ENCODE data around the gene SP100. TPM values are rescaled to one million over a fixed set of nuclear protein-coding genes. Genes with fewer than 3 reads are reported as not detected.

The SP100 gene
- total and polyA plus RNA-seq, 8 donors = 24.6 to 66.8 (median 37.2) TPM

- intact Hi-C loops (cut with DNase I) = no loop called here
- Histone ChIP-seq H3K36me3 (peaks cover 0 to 16% (median 0%) of the 10 kb centered on the region in 3 donors), H3K27ac (no peak overlapping the region), H3K27me3 (no peaks in the 10 kb centered on the region), H3K4me3 (no peak overlapping the region), H3K9me3 (no peaks in the 10 kb centered on the region), H3K4me1 (no peaks in the 10 kb centered on the region)
- TF ChIP-seq CTCF (IDR thresholded peaks at IDR 0.05) = no peak
- ATAC-seq (no peak), FAIRE-seq (no peak), DNase-seq (no peak)
- WGBS, 2 donors = 93% methylated on average over 2 of the region's 2 CpGs
These were observed 37.0 kb downstream of the SP100 start for GRCh38 chr2:230453006-230453405.

- Histone ChIP-seq H3K4me1 (no peaks in the 10 kb centered on the region), H3K9me3 (no peaks in the 10 kb centered on the region), H3K27me3 (no peaks in the 10 kb centered on the region), H3K36me3 (peaks cover 0 to 7% (median 5%) of the 10 kb centered on the region in 3 donors), H3K4me3 (no peak overlapping the region), H3K27ac (no peak overlapping the region)
- DNase-seq = no peak
- intact Hi-C loops (cut with DNase I) = no loop called here
- no peak for TF ChIP-seq CTCF (IDR thresholded peaks at IDR 0.05)
- ATAC-seq = no peak
- 95 to 98% methylated on average over 2 of the region's 2 CpGs for WGBS, 2 donors
- FAIRE-seq = no peak
These were observed 39.1 kb downstream of the SP100 start for GRCh38 chr2:230455005-230455684.

- intact Hi-C loops (cut with DNase I) = no loop called here
- H3K9me3 ChIP-seq = no peaks in the 10 kb centered on the region
- FAIRE-seq (no peak), DNase-seq (no peak), ATAC-seq (peak in 2 of 4 donors; percentile 61 to 71)
- no peak for TF ChIP-seq CTCF (IDR thresholded peaks at IDR 0.05)
- H3K27me3 ChIP-seq = no peaks in the 10 kb centered on the region
- H3K36me3 ChIP-seq = peaks cover 0 to 11% (median 7%) of the 10 kb centered on the region in 3 donors
- H3K27ac ChIP-seq = no peak overlapping the region
- H3K4me3 ChIP-seq = no peak overlapping the region
- H3K4me1 ChIP-seq = no peaks in the 10 kb centered on the region
- WGBS, 2 donors = 92 to 93% methylated on average over 4 of the region's 4 CpGs
These were observed 41.2 kb downstream of the SP100 start for GRCh38 chr2:230457073-230457768.

GRCh38 chr2:230457793-230458192 lies 41.8 kb downstream of the SP100 start:
- H3K9me3 ChIP-seq = no peaks in the 10 kb centered on the region
- H3K27ac ChIP-seq = no peak overlapping the region
- peaks cover 0 to 16% (median 12%) of the 10 kb centered on the region in 3 donors for H3K36me3 ChIP-seq
- DNase-seq (no peak), ATAC-seq (no peak), FAIRE-seq (no peak)
- H3K27me3 ChIP-seq = no peaks in the 10 kb centered on the region
- intact Hi-C loops (cut with DNase I) = no loop called here
- H3K4me1 ChIP-seq = no peaks in the 10 kb centered on the region
- TF ChIP-seq CTCF (IDR thresholded peaks at IDR 0.05) = no peak
- H3K4me3 ChIP-seq = no peak overlapping the region

- no peak overlapping the region for H3K4me3 ChIP-seq
- intact Hi-C loops (cut with DNase I) = no loop called here
- no peaks in the 10 kb centered on the region for H3K4me1 ChIP-seq
- no peaks in the 10 kb centered on the region for H3K9me3 ChIP-seq
- TF ChIP-seq CTCF (IDR thresholded peaks at IDR 0.05) = no peak
- H3K36me3 ChIP-seq = peaks cover 0 to 22% (median 12%) of the 10 kb centered on the region in 3 donors
- H3K27ac ChIP-seq = no peak overlapping the region
- DNase-seq (no peak), FAIRE-seq (no peak), ATAC-seq (no peak)
- H3K27me3 ChIP-seq = no peaks in the 10 kb centered on the region
These were observed 43.2 kb downstream of the SP100 start for GRCh38 chr2:230459216-230459615.
